ENCODE measurements around the gene PAX4.

PAX4 gene

DNA sequence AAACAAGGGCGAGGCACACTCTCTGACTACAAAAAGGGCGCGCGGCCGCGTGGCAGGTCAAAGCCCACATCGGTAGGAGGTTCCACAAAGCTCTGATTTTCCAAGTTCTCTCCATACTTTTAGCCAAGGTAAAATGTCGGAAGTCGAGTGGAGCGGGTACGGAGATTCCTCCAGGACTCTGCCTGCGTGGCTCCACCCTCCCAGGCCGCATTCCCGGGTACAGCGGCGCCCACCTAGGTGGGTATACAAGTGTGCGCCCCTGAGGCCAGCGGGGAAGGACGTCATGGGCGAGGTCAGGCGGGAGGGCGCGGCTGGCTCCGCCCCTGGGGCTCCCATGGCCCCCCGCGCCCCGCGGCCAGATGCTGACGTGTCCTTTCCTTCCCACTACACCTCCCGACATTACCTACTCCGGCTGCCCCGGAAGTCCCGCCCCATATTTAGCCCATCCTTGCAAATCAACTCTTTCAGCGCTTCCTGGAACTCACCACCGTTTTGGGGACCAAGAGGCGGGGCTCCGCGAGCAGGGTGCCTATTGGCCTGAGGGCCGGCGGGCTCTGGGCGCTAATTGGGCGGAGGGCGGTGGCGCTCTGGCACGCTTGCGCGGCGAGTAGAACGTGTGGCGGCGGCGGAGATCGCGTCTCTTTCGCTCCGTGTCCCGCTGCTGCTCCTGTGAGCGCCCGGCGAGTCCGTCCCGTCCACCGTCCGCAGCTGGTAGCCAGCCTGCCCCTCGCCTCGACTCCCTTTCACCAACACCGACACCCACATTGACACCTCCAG lies 33.8 kb upstream of the PAX4 start, which contains the start of gene SND1:
Gene SND1 (plus strand): TSS at position 639 of the 777 bp plus-strand sequence. CDS start 180 bp downstream, outside the sequence.
- peak; percentile 94 to 100 for DNase-seq (ENCODE audit: low read depth in 1 of 2, low spot score in 1 of 2)
- peak within 1 kb of the TSS; percentile 84 for H3K27ac ChIP-seq (replicated peaks)
- TF ChIP-seq, protein P1, sequence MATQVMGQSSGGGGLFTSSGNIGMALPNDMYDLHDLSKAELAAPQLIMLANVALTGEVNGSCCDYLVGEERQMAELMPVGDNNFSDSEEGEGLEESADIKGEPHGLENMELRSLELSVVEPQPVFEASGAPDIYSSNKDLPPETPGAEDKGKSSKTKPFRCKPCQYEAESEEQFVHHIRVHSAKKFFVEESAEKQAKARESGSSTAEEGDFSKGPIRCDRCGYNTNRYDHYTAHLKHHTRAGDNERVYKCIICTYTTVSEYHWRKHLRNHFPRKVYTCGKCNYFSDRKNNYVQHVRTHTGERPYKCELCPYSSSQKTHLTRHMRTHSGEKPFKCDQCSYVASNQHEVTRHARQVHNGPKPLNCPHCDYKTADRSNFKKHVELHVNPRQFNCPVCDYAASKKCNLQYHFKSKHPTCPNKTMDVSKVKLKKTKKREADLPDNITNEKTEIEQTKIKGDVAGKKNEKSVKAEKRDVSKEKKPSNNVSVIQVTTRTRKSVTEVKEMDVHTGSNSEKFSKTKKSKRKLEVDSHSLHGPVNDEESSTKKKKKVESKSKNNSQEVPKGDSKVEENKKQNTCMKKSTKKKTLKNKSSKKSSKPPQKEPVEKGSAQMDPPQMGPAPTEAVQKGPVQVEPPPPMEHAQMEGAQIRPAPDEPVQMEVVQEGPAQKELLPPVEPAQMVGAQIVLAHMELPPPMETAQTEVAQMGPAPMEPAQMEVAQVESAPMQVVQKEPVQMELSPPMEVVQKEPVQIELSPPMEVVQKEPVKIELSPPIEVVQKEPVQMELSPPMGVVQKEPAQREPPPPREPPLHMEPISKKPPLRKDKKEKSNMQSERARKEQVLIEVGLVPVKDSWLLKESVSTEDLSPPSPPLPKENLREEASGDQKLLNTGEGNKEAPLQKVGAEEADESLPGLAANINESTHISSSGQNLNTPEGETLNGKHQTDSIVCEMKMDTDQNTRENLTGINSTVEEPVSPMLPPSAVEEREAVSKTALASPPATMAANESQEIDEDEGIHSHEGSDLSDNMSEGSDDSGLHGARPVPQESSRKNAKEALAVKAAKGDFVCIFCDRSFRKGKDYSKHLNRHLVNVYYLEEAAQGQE (IDR thresholded peaks at IDR 0.05; ENCODE audit: insufficient replicate concordance, low read depth) = peak; percentile 65
- TF ChIP-seq, protein P2, sequence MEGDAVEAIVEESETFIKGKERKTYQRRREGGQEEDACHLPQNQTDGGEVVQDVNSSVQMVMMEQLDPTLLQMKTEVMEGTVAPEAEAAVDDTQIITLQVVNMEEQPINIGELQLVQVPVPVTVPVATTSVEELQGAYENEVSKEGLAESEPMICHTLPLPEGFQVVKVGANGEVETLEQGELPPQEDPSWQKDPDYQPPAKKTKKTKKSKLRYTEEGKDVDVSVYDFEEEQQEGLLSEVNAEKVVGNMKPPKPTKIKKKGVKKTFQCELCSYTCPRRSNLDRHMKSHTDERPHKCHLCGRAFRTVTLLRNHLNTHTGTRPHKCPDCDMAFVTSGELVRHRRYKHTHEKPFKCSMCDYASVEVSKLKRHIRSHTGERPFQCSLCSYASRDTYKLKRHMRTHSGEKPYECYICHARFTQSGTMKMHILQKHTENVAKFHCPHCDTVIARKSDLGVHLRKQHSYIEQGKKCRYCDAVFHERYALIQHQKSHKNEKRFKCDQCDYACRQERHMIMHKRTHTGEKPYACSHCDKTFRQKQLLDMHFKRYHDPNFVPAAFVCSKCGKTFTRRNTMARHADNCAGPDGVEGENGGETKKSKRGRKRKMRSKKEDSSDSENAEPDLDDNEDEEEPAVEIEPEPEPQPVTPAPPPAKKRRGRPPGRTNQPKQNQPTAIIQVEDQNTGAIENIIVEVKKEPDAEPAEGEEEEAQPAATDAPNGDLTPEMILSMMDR (IDR thresholded peaks at IDR 0.05; ENCODE audit: insufficient read depth, low read length) = no peak
- TF ChIP-seq SPI1 (IDR thresholded peaks at IDR 0.05; ENCODE audit: borderline replicate concordance, low read depth) (peak; percentile 26; the same call in 1 of the 2 replicates), POLR2AphosphoS5 (IDR thresholded peaks at IDR 0.05; ENCODE audit: low read depth) (peak; percentile 93), GABPA (IDR thresholded peaks at IDR 0.05; ENCODE audit: low read depth) (peak; percentile 85)
- H3K27me3 ChIP-seq (ENCODE audit: insufficient read depth, poor library complexity, severe bottlenecking) = no peaks in the 10 kb centered on the region
- H3K4me3 ChIP-seq (replicated peaks; ENCODE audit: insufficient read depth, low read length) = peak within 1 kb of the TSS; percentile 96

DNA sequence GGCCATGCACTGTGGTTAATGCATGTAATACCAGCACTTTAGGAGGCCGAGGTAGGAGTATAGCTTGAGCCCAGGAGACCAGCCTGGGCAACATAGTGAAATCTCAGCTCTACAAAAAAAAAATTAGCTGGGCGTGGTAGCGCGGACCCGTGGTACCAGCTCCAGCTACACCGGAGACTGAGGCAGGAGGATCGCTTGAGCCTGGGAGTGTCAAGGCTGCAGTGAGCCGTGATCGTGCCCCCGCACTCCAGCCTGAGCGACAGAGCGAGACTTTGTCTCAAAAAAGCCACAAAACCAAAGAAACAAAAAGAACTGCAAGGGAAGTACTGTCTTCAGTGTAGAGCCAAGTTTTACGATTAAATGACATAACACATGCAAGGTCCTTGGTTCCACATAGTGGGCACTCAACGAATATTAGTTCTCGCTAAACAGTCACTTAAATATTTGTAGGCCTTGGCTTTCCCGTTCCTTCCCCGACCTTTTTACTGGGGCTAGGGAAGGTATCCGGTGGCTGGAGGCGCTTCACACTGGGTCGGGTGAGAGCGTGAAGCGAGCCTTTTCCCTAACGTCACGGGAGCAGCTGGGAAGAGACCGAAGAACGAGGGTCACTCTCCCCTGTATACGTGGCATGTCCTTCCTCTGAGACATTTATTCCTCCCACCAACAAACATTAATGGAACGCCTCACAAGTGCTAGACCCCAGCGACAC lies 33.1 kb upstream of the PAX4 start:
- DNase-seq (ENCODE audit: low read depth in 1 of 2, low spot score in 1 of 2) = no peak
- H3K4me3 ChIP-seq (replicated peaks; ENCODE audit: insufficient read depth, low read length) = peak overlapping the region; percentile 66
- peak overlapping the region; percentile 84 for H3K27ac ChIP-seq (replicated peaks)
- TF ChIP-seq, protein P1 (IDR thresholded peaks at IDR 0.05; ENCODE audit: insufficient replicate concordance, low read depth) = no peak
- TF ChIP-seq SPI1 (IDR thresholded peaks at IDR 0.05; ENCODE audit: borderline replicate concordance, low read depth) (no peak), POLR2AphosphoS5 (IDR thresholded peaks at IDR 0.05; ENCODE audit: low read depth) (no peak), GABPA (IDR thresholded peaks at IDR 0.05; ENCODE audit: low read depth) (no peak)
- TF ChIP-seq, protein P2 (IDR thresholded peaks at IDR 0.05; ENCODE audit: insufficient read depth, low read length) = no peak
- no peaks in the 10 kb centered on the region for H3K27me3 ChIP-seq (ENCODE audit: insufficient read depth, poor library complexity, severe bottlenecking)

DNA sequence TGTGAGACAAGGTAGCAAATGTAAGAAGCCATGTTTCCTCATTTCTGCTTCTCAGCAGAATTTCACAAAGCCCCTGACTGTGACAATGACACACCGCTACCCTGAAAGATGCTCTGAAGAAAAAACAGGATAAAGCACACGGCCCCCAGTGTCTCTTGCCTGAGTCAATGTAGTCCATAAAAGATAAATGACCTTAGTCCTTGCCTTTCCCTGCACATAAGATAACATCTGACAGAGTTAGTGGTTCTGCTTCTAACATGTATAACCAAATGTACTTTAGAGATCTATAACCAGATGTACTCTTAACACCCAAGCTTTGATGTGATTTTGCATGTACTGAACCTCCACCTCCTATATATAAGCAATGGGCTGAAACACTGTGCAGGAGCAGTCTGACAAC lies 31.0 kb upstream of the PAX4 start:
- no peak for TF ChIP-seq GABPA (IDR thresholded peaks at IDR 0.05; ENCODE audit: low read depth)
- TF ChIP-seq POLR2AphosphoS5 (IDR thresholded peaks at IDR 0.05; ENCODE audit: low read depth) = no peak
- TF ChIP-seq, protein P1 (IDR thresholded peaks at IDR 0.05; ENCODE audit: insufficient replicate concordance, low read depth) = no peak
- TF ChIP-seq SPI1 (IDR thresholded peaks at IDR 0.05; ENCODE audit: borderline replicate concordance, low read depth) = no peak
- TF ChIP-seq, protein P2 (IDR thresholded peaks at IDR 0.05; ENCODE audit: insufficient read depth, low read length) = no peak
- no peak for DNase-seq (ENCODE audit: low read depth in 1 of 2, low spot score in 1 of 2)
- no peak overlapping the region for H3K27ac ChIP-seq (replicated peaks)
- no peaks in the 10 kb centered on the region for H3K27me3 ChIP-seq (ENCODE audit: insufficient read depth, poor library complexity, severe bottlenecking)
- H3K4me3 ChIP-seq (replicated peaks; ENCODE audit: insufficient read depth, low read length) = no peak overlapping the region
